ENCODE data around the gene ELL.
A peak's percentile ranks its signal among the peaks of the same experiment; 100 is the strongest.

Gene ELL

GRCh38 chr19:18486746-18487145, 35.1 kb downstream of the ELL start:
- no peaks in the 10 kb centered on the region for H3K27me3 ChIP-seq (ENCODE audit: control insufficient read depth, low read length)
- peaks cover 13% of the 10 kb centered on the region for H3K4me1 ChIP-seq (ENCODE audit: control insufficient read depth, low read length)
- H3K4me3 ChIP-seq (ENCODE audit: low read length) = no peak overlapping the region
- TF ChIP-seq EZH2phosphoT487 (IDR thresholded peaks at IDR 0.05; ENCODE audit: borderline replicate concordance, low read length) (no peak), CTCF (IDR thresholded peaks at IDR 0.05; ENCODE audit: low read depth, low read length, poor library complexity, severe bottlenecking) (no peak)
- H3F3A ChIP-seq (ENCODE audit: control insufficient read depth, insufficient read depth) = no peaks in the 10 kb centered on the region
- H3K9me3 ChIP-seq (ENCODE audit: control insufficient read depth, insufficient read depth, low read length) = no peaks in the 10 kb centered on the region
- H3K27ac ChIP-seq (ENCODE audit: low read depth, low read length) = no peak overlapping the region
- no peak overlapping the region for H3K4me2 ChIP-seq (ENCODE audit: low read length)
- no peaks in the 10 kb centered on the region for H3K9me2 ChIP-seq (replicated peaks; ENCODE audit: control insufficient read depth, low read length)
- peaks cover 84% of the 10 kb centered on the region for H3K79me2 ChIP-seq (ENCODE audit: control insufficient read depth, low read length)
- H4K20me1 ChIP-seq (ENCODE audit: control insufficient read depth, insufficient read depth, low read depth, low read length) = peaks cover 9% of the 10 kb centered on the region; the same call in 1 of the 2 replicates
- H3K36me3 ChIP-seq (ENCODE audit: control insufficient read depth, low read length) = no peaks in the 10 kb centered on the region

- H3K27ac ChIP-seq (ENCODE audit: low read depth, low read length) = no peak overlapping the region
- H3K36me3 ChIP-seq (ENCODE audit: control insufficient read depth, low read length) = no peaks in the 10 kb centered on the region
- H3F3A ChIP-seq (ENCODE audit: control insufficient read depth, insufficient read depth) = no peaks in the 10 kb centered on the region
- peaks cover 93% of the 10 kb centered on the region for H3K79me2 ChIP-seq (ENCODE audit: control insufficient read depth, low read length)
- TF ChIP-seq EZH2phosphoT487 (IDR thresholded peaks at IDR 0.05; ENCODE audit: borderline replicate concordance, low read length) = no peak
- TF ChIP-seq CTCF (IDR thresholded peaks at IDR 0.05; ENCODE audit: low read depth, low read length, poor library complexity, severe bottlenecking) = peak; percentile 27
- H3K4me1 ChIP-seq (ENCODE audit: control insufficient read depth, low read length) = peaks cover 18% of the 10 kb centered on the region
- H4K20me1 ChIP-seq (ENCODE audit: control insufficient read depth, insufficient read depth, low read depth, low read length) = peaks cover 9% of the 10 kb centered on the region; the same call in 1 of the 2 replicates
- no peaks in the 10 kb centered on the region for H3K9me2 ChIP-seq (replicated peaks; ENCODE audit: control insufficient read depth, low read length)
- no peak overlapping the region for H3K4me3 ChIP-seq (ENCODE audit: low read length)
- no peaks in the 10 kb centered on the region for H3K27me3 ChIP-seq (ENCODE audit: control insufficient read depth, low read length)
- no peaks in the 10 kb centered on the region for H3K9me3 ChIP-seq (ENCODE audit: control insufficient read depth, insufficient read depth, low read length)
- H3K4me2 ChIP-seq (ENCODE audit: low read length) = no peak overlapping the region
These were observed 36.9 kb downstream of the ELL start for GRCh38 chr19:18484992-18485391.

GRCh38 chr19:18483119-18483890, 38.6 kb downstream of the ELL start:
- Histone ChIP-seq H3F3A (ENCODE audit: control insufficient read depth, insufficient read depth) (no peaks in the 10 kb centered on the region), H3K4me3 (ENCODE audit: low read length) (no peak overlapping the region), H3K27me3 (ENCODE audit: control insufficient read depth, low read length) (no peaks in the 10 kb centered on the region), H4K20me1 (ENCODE audit: control insufficient read depth, insufficient read depth, low read depth, low read length) (peaks cover 9% of the 10 kb centered on the region; the same call in 1 of the 2 replicates), H3K9me2 (replicated peaks; ENCODE audit: control insufficient read depth, low read length) (no peaks in the 10 kb centered on the region), H3K4me1 (ENCODE audit: control insufficient read depth, low read length) (peaks cover 34% of the 10 kb centered on the region), H3K36me3 (ENCODE audit: control insufficient read depth, low read length) (no peaks in the 10 kb centered on the region), H3K27ac (ENCODE audit: low read depth, low read length) (no peak overlapping the region), H3K79me2 (ENCODE audit: control insufficient read depth, low read length) (peaks cover 93% of the 10 kb centered on the region), H3K4me2 (ENCODE audit: low read length) (no peak overlapping the region), H3K9me3 (ENCODE audit: control insufficient read depth, insufficient read depth, low read length) (no peaks in the 10 kb centered on the region)
- no peak for TF ChIP-seq EZH2phosphoT487 (IDR thresholded peaks at IDR 0.05; ENCODE audit: borderline replicate concordance, low read length)
- no peak for TF ChIP-seq CTCF (IDR thresholded peaks at IDR 0.05; ENCODE audit: low read depth, low read length, poor library complexity, severe bottlenecking)
